K562 (cell line): Measurements from ENCODE around the gene TTC33. TPM values are rescaled to one million over a fixed set of nuclear protein-coding genes. Genes with fewer than 3 reads are reported as not detected.

Experiments used
- ATAC-seq: fragments of 200-7000 bp; cut with Tn5 transposase; 3 replicates; pipeline ENCODE4 v1.9.1; 2020; ENCODE audit warnings: moderate library complexity
- BruUV-seq: library from RNA; stranded (reverse); fragments of 400-500 nt; replicated peaks from 2 replicates; lab custom pipeline; 2021; lab: Mats Ljungman, UMichigan
- CTCF ChIA-PET: fragments of 300-600 bp; formaldehyde crosslinking; extraction: SDS; loops from one replicate; lab custom pipeline; 2021; ENCODE audit warnings: low intra/inter-chr PET ratio; lab: Yijun Ruan, JAX
- POLR2A ChIA-PET: fragments of 300-600, 350-650 bp; sonication (Branson Sonifier 250); formaldehyde crosslinking; extraction: SDS; loops from one replicate; lab custom pipeline; 2021; ENCODE audit warnings: antibody characterized with exemption, inconsistent platforms; lab: Yijun Ruan, JAX
- DNase-seq, 4 experiments: peaks; one replicate each; pipeline versions ENCODE4 v3.0.0 to v3.0.0-alpha.2; 2011 to 2018; ENCODE audit warnings: low spot score in 3 of 4, mixed read lengths in 3 of 4; ENCODE audit errors: extremely low read depth in 1 of 4
- FAIRE-seq: peaks from 2 replicates; lab custom pipeline; 2011; peaks lifted over from hg19 to GRCh38; lab: Jason Lieb, UNC
- H2AFZ ChIP-seq: 2 replicates; pipeline ENCODE4 v1.6.0; 2011; ENCODE audit warnings: low read depth, low read length, control low read depth, inconsistent platforms
- H3K27ac ChIP-seq: fragments of 200-600 bp; 3 replicates; pipeline ENCODE4 v1.8.0; 2011; ENCODE audit warnings: low read depth, mild to moderate bottlenecking, control low read depth, inconsistent platforms, low read length, moderate library complexity, mixed read lengths; ENCODE audit errors: extremely low read depth
- H3K27me3 ChIP-seq, 2 experiments: fragments of 300-600 bp in 1 of 2; 2 replicates in 1 of 2; 3 replicates in 1 of 2; pipeline versions ENCODE4 v1.6.0 to v1.8.0; 2011; ENCODE audit warnings: inconsistent platforms in 2 of 2, low read length in 2 of 2, mild to moderate bottlenecking in 1 of 2, mixed read lengths in 1 of 2, moderate library complexity in 1 of 2; ENCODE audit not compliant: control insufficient read depth in 2 of 2, insufficient read depth in 2 of 2
- H3K36me3 ChIP-seq: fragments of 300-600 bp; 3 replicates; pipeline ENCODE4 v1.8.0; 2011; ENCODE audit warnings: mild to moderate bottlenecking, low read length, inconsistent platforms; ENCODE audit not compliant: control insufficient read depth, insufficient read depth
- H3K4me1 ChIP-seq, 2 experiments: fragments of 200-600 bp in 1 of 2; replicated peaks in 1 of 2; 2 replicates in 1 of 2; 3 replicates in 1 of 2; pipeline versions ENCODE4 v1.5.1 to v1.8.0; 2011; ENCODE audit warnings: inconsistent platforms in 2 of 2, low read length in 2 of 2, mild to moderate bottlenecking in 1 of 2, mixed read lengths in 1 of 2, moderate library complexity in 1 of 2; ENCODE audit not compliant: control insufficient read depth in 2 of 2, insufficient read depth in 2 of 2
- H3K4me2 ChIP-seq: 2 replicates; pipeline ENCODE4 v1.6.1; 2011; ENCODE audit warnings: low read length, control low read depth, inconsistent platforms, mixed read lengths; ENCODE audit not compliant: insufficient read depth
- H3K4me3 ChIP-seq: fragments of 200-600 bp; sonication (generic), shearing (Covaris generic); 2 replicates; pipeline ENCODE4 v1.5.1; 2016; ENCODE audit warnings: control low read depth, inconsistent platforms
- H3K79me2 ChIP-seq: fragments of 200-600 bp; 3 replicates; pipeline ENCODE4 v1.8.0; 2011; ENCODE audit warnings: low read length, inconsistent platforms; ENCODE audit not compliant: control insufficient read depth, insufficient read depth
- H3K9ac ChIP-seq, 2 experiments: 2 replicates each; pipeline versions ENCODE4 v1.6.0 to v1.6.1; 2011; ENCODE audit warnings: low read depth in 2 of 2, low read length in 2 of 2, control low read depth in 1 of 2, inconsistent platforms in 1 of 2, mild to moderate bottlenecking in 1 of 2, mixed read lengths in 1 of 2; ENCODE audit not compliant: insufficient read depth in 1 of 2
- H3K9me1 ChIP-seq: one replicate; pipeline ENCODE4 v1.6.0; 2011; ENCODE audit warnings: inconsistent platforms, mild to moderate bottlenecking, low read length, moderate library complexity; ENCODE audit not compliant: control insufficient read depth, insufficient read depth
- H3K9me3 ChIP-seq: replicated peaks from 2 replicates; pipeline ENCODE4 v1.5.1; 2011; ENCODE audit warnings: low read depth, low read length, inconsistent platforms; ENCODE audit not compliant: control insufficient read depth, insufficient read depth
- H4K20me1 ChIP-seq: replicated peaks from 2 replicates; pipeline ENCODE4 v1.6.1; 2011; ENCODE audit warnings: low read length, inconsistent platforms, mixed read lengths; ENCODE audit not compliant: control insufficient read depth, insufficient read depth
- CBFA2T2 ChIP-seq: fragments of 450-650 bp; conservative IDR thresholded peaks from 2 replicates; pipeline ENCODE4 v1.6.1; 2017; ENCODE audit warnings: mild to moderate bottlenecking
- CCNT2 ChIP-seq: IDR thresholded peaks from 2 replicates; pipeline ENCODE4 v1.6.1; 2011; ENCODE audit warnings: borderline replicate concordance, low read depth, mild to moderate bottlenecking, moderate library complexity, mixed read lengths, low read length; ENCODE audit not compliant: insufficient read length; ENCODE audit errors: extremely low read depth
- ERF ChIP-seq: fragments of 450-650 bp; formaldehyde crosslinking; IDR thresholded peaks from 2 replicates; pipeline ENCODE4 v1.4.0; 2020; ENCODE audit warnings: mild to moderate bottlenecking, mixed read lengths
- FOXJ3 ChIP-seq: sonication (generic); formaldehyde crosslinking; IDR thresholded peaks from 2 replicates; pipeline ENCODE4 v1.4.0; 2020; ENCODE audit warnings: mild to moderate bottlenecking, missing genetic modification reagents
- MTA3 ChIP-seq: fragments of 450-650 bp; formaldehyde crosslinking; IDR thresholded peaks from 2 replicates; pipeline ENCODE4 v1.6.1; 2017; ENCODE audit warnings: mild to moderate bottlenecking, borderline replicate concordance
- RAD51 ChIP-seq: fragments of 450-650 bp; IDR thresholded peaks from 2 replicates; pipeline ENCODE4 v1.7.1; 2016; ENCODE audit warnings: low read depth, mild to moderate bottlenecking, borderline replicate concordance
- SAFB2 ChIP-seq: fragments of 200-400 bp; formaldehyde crosslinking; IDR thresholded peaks from 2 replicates; pipeline ENCODE4 v1.6.1; 2018; ENCODE audit warnings: borderline replicate concordance, low read length, low read depth, moderate library complexity; ENCODE audit not compliant: severe bottlenecking
- TSC22D4 ChIP-seq: fragments of 450-650 bp; IDR thresholded peaks from 2 replicates; pipeline ENCODE4 v1.6.1; 2016; ENCODE audit warnings: missing genetic modification characterization, missing biosample characterization, control low read depth
- ZNF253 ChIP-seq: fragments of 250-450 bp; sonication (Bioruptor Pico); conservative IDR thresholded peaks from 2 replicates; pipeline ENCODE4 v1.6.1; 2021; ENCODE audit warnings: mild to moderate bottlenecking
- ZNF384 ChIP-seq: IDR thresholded peaks from 2 replicates; pipeline ENCODE4 v1.6.1; 2012; ENCODE audit warnings: low read depth, low read length, improper control_type of control experiment
- ZNF655 ChIP-seq: fragments of 250-450 bp; sonication (Bioruptor Pico); IDR thresholded peaks from 2 replicates; pipeline ENCODE4 v1.5.0; 2021
- WGBS: fragments of 100-300 bp; shearing (Covaris generic); methylation state at CpG from one replicate; pipeline ENCODE4 v1.1.6; 2016; ENCODE audit warnings: low coverage, mixed read lengths; ENCODE audit not compliant: insufficient coverage; ENCODE audit errors: missing lambda C conversion rate; 5-methylcytosine and 5-hydroxymethylcytosine counted together
- in situ Hi-C: fragments of 300-500 bp; cut with MboI; formaldehyde crosslinking; loops from 4 replicates; pipeline ENCODE4 v1.15.0; 2018; ENCODE audit warnings: inconsistent platforms, mixed read lengths
- intact Hi-C: fragments of 100-400 bp; cut with micrococcal nuclease; formaldehyde crosslinking; loops from 2 replicates; pipeline ENCODE4 v1.14.2; 2022
- polyA plus RNA-seq, 8 experiments: library from polyadenylated mRNA; depleted of rRNA in 4 of 8; stranded (reverse) in 5 of 8; unstranded in 3 of 8; fragments of >200 nt; fragmentation: Nextera tagmentation in 2 of 8; fragmentation: Illumina TruSeq in 1 of 8; extraction: Ambion mirVana in 2 of 8; extraction: Trizol in 1 of 8; gene quantifications; 2 replicates each; pipeline versions ENCODE4 v1.2.1 to v1.2.3, GENCODE V29; 2011 to 2014; ENCODE audit warnings: inconsistent platforms in 1 of 8, missing spikeins in 1 of 8
- total RNA-seq, 7 experiments: library from RNA; depleted of rRNA in 6 of 7; stranded (reverse); fragments of >200 nt in 6 of 7; fragmentation: Illumina TruSeq in 2 of 7; extraction: Trizol in 2 of 7; gene quantifications; 2 replicates each; pipeline versions ENCODE4 v1.2.1 to v1.2.3, GENCODE V29; 2011 to 2021; ENCODE audit warnings: low replicate concordance in 1 of 7
- TF ChIP-seq, protein P1 (sequence below): sonication (generic); formaldehyde crosslinking; IDR thresholded peaks from 2 replicates; pipeline ENCODE4 v1.4.0; 2020; ENCODE audit warnings: mild to moderate bottlenecking, missing genetic modification reagents
- TF ChIP-seq, protein P2 (sequence below): sonication (generic); IDR thresholded peaks from 2 replicates; pipeline ENCODE4 v1.6.1; 2016

Gene TTC33
- total and polyA plus RNA-seq, 9 of the 15 experiments (the other 6 are each of a cell fraction or from before 2014, with no cell fraction given) = 11.5 to 24.9 (median 21.1) TPM

DNA sequence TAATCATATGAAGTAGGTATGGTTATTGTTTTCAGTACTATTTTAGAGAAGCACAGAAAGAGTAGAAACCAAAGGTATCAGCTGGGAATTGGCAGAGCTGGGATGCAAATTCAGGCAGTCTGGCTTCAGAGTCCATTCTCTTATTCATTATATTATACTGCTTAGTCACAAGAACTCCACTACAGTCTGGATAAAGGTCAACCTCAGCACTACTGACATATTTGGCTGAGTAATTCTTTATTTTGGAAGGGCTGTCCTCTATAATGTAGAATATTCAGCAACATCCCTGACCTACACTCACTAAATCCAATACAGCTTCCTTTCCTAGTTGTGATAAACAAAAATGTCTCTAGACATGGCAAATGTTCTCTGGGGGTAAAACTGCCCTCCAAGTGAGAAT is 38.5 kb downstream of the TTC33 start:
- no peak for FAIRE-seq
- no peaks in the 10 kb centered on the region for H3K9me3 ChIP-seq
- H3K9ac ChIP-seq = no peak overlapping the region
- no peaks in the 10 kb centered on the region for H3K27me3 ChIP-seq
- no peaks in the 10 kb centered on the region for H4K20me1 ChIP-seq
- in situ Hi-C loops = no loop called here
- intact Hi-C loops = no loop called here
- BruUV-seq = no TSS peak
- H3K36me3 ChIP-seq = 0 out of 3 replicates have a peak, but pooled peaks cover 3% of the 10 kb centered on the region
- H3K9me1 ChIP-seq = no peaks in the 10 kb centered on the region
- H2AFZ ChIP-seq = no peak overlapping the region
- H3K4me2 ChIP-seq = no peak overlapping the region
- TF ChIP-seq TSC22D4 (no peak), SAFB2 (no peak), FOXJ3 (CRISPR knock-in tag) (no peak)
- ChIA-PET CTCF (no interaction called here), POLR2A (interaction anchor here (0.7 kb wide), 1 partner anchor 11 kb away, joined by 3 read pairs; no protein-coding TSS in a partner anchor)
- H3K79me2 ChIP-seq = no peaks in the 10 kb centered on the region
- no peak for ATAC-seq
- H3K27ac ChIP-seq = no peak overlapping the region
- no peaks in the 10 kb centered on the region for H3K4me1 ChIP-seq
- no peak for DNase-seq
- H3K4me3 ChIP-seq = no peak overlapping the region

DNA sequence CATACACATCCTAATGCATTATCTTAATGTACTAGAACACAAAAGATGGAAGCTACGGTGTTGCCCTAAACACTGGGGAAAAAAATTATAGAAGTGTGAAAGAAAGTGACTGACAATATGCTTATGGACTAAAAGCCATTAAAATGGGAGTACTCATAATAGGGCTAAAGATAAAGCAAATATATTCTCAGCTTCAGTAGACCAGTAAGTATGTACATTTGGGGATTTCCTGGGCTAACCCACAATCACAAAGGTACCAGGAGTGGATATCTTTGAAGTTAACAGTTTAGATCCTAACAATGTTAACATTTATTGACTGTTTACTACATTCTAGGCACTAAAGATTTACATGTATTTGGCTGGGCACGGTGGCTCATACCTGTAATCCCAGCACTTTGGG is 39.2 kb downstream of the TTC33 start:
- ATAC-seq = no peak; the same call in 2 of the 3 replicates
- Histone ChIP-seq H2AFZ (no peak overlapping the region), H3K4me2 (no peak overlapping the region), H3K79me2 (no peaks in the 10 kb centered on the region), H4K20me1 (no peaks in the 10 kb centered on the region), H3K27ac (no peak overlapping the region), H3K9me1 (no peaks in the 10 kb centered on the region), H3K9me3 (no peaks in the 10 kb centered on the region), H3K9ac (no peak overlapping the region), H3K4me3 (no peak overlapping the region), H3K36me3 (0 out of 3 replicates have a peak, but pooled peaks cover 3% of the 10 kb centered on the region), H3K4me1 (no peaks in the 10 kb centered on the region), H3K27me3 (no peaks in the 10 kb centered on the region)
- in situ Hi-C loops (no loop called here), intact Hi-C loops (no loop called here)
- no peak for FAIRE-seq
- BruUV-seq = no TSS peak
- no peak for DNase-seq
- ChIA-PET CTCF (no interaction called here), POLR2A (no interaction called here)
- WGBS = 62% methylated on average over 2 of the region's 2 CpGs
- TF ChIP-seq ZNF655 (CRISPR knock-in tag) = no peak
- TF ChIP-seq CBFA2T2 = no peak
- TF ChIP-seq ERF (CRISPR knock-in tag) = no peak
- TF ChIP-seq ZNF384 = no peak
- TF ChIP-seq ZNF253 (CRISPR knock-in tag) = no peak
- TF ChIP-seq RAD51 = no peak
- no peak for TF ChIP-seq CCNT2
- TF ChIP-seq, protein P1, sequence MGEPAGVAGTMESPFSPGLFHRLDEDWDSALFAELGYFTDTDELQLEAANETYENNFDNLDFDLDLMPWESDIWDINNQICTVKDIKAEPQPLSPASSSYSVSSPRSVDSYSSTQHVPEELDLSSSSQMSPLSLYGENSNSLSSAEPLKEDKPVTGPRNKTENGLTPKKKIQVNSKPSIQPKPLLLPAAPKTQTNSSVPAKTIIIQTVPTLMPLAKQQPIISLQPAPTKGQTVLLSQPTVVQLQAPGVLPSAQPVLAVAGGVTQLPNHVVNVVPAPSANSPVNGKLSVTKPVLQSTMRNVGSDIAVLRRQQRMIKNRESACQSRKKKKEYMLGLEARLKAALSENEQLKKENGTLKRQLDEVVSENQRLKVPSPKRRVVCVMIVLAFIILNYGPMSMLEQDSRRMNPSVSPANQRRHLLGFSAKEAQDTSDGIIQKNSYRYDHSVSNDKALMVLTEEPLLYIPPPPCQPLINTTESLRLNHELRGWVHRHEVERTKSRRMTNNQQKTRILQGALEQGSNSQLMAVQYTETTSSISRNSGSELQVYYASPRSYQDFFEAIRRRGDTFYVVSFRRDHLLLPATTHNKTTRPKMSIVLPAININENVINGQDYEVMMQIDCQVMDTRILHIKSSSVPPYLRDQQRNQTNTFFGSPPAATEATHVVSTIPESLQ = no peak
- no peak for TF ChIP-seq MTA3
- TF ChIP-seq, protein P2, sequence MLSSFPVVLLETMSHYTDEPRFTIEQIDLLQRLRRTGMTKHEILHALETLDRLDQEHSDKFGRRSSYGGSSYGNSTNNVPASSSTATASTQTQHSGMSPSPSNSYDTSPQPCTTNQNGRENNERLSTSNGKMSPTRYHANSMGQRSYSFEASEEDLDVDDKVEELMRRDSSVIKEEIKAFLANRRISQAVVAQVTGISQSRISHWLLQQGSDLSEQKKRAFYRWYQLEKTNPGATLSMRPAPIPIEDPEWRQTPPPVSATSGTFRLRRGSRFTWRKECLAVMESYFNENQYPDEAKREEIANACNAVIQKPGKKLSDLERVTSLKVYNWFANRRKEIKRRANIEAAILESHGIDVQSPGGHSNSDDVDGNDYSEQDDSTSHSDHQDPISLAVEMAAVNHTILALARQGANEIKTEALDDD = no peak
